Activated naive CD8-positive, alpha-beta T cell (primary cell): ENCODE results near the gene JCAD.

ENCODE experiments used
- H3K27ac Mint-ChIP-seq: one replicate; pipeline ENCODE4 v1.8.0; 2021; ENCODE audit warnings: mixed read lengths
- H3K27me3 Mint-ChIP-seq: one replicate; pipeline ENCODE4 v1.8.0; 2021; ENCODE audit warnings: mixed read lengths
- H3K36me3 Mint-ChIP-seq: one replicate; pipeline ENCODE4 v1.8.0; 2021; ENCODE audit warnings: mixed read lengths
- H3K4me1 Mint-ChIP-seq: one replicate; pipeline ENCODE4 v1.8.0; 2021; ENCODE audit warnings: low read depth, mixed read lengths
- H3K4me3 Mint-ChIP-seq: one replicate; pipeline ENCODE4 v1.8.0; 2021; ENCODE audit warnings: mild to moderate bottlenecking, mixed read lengths
- H3K9me3 Mint-ChIP-seq: one replicate; pipeline ENCODE4 v1.8.0; 2021; ENCODE audit warnings: low read depth, mixed read lengths

The JCAD gene

GRCh38 chr10:29977171-29977570 lies 82.2 kb downstream of the JCAD start:
- H3K27ac Mint-ChIP-seq, result no peak overlapping the region
- peaks cover 5% of the 10 kb centered on the region for H3K27me3 Mint-ChIP-seq
- no peaks in the 10 kb centered on the region for H3K36me3 Mint-ChIP-seq
- H3K9me3 Mint-ChIP-seq, result peaks cover 4% of the 10 kb centered on the region
- H3K4me3 Mint-ChIP-seq, result no peak overlapping the region
- no peaks in the 10 kb centered on the region for H3K4me1 Mint-ChIP-seq

DNA sequence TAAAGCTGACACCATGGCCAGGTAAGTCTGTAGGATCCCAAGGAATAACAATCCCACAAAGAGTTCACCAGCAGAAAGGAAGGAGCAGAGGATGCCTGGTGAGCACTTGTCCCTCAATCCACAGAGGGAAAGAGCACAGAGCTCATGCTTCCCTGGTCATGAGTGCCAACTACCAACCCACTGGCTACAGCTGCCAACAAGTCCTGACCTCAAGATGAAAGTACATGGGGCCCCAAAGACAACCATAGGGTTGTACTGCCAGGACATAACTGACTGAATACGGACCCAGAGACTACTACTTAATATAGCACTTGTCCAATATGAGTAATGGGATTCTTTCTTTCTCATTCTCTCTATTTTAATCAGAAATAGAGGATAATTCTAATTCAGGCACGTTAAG lies 83.3 kb downstream of the JCAD start:
- Mint-ChIP-seq H3K27ac (no peak overlapping the region), H3K4me1 (no peaks in the 10 kb centered on the region), H3K4me3 (no peak overlapping the region), H3K27me3 (peaks cover 7% of the 10 kb centered on the region), H3K36me3 (no peaks in the 10 kb centered on the region), H3K9me3 (peaks cover 3% of the 10 kb centered on the region)

DNA sequence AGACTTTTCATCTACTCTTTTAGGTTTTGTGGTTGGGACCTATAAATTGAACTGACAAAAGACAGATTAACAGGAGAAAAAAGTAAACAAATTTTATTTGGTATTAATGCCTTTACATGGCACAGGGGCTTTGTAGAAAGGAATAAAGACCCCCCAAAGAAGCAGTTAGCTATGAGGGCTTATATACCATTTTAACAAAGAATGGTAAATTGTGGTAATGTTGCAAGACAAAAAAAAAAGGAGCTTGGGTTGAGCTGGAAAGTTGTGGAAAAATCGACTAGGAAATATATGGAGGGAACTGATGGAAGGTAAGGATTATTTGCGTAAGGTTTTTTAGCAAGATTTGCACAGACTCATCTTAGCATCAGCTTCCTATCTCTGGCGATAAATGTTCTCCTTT lies 84.6 kb downstream of the JCAD start:
- H3K4me1 Mint-ChIP-seq, result no peaks in the 10 kb centered on the region
- peaks cover 9% of the 10 kb centered on the region for H3K27me3 Mint-ChIP-seq
- H3K36me3 Mint-ChIP-seq, result no peaks in the 10 kb centered on the region
- no peak overlapping the region for H3K27ac Mint-ChIP-seq
- peaks cover 3% of the 10 kb centered on the region for H3K9me3 Mint-ChIP-seq
- no peak overlapping the region for H3K4me3 Mint-ChIP-seq

DNA sequence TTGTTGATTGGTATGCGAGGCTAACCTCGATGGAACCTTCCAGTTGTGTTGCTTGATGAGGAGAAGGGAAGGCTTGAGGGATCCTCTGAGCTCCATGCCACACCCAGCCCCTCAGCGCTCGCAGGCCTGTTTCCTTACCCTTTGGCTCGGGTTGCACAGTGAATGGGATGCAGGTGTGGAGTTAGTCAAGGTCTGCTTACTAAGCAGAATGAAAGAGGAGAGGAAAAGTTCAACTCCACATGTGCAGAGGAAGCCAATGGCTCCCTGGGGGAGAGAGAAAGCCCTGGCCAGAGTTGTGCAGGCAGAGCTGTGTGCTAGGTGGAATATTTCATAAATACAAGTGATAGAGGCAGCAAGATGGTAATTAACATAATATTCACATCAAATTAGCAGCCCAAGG lies 85.5 kb downstream of the JCAD start:
- no peak overlapping the region for H3K27ac Mint-ChIP-seq
- no peak overlapping the region for H3K4me3 Mint-ChIP-seq
- no peaks in the 10 kb centered on the region for H3K36me3 Mint-ChIP-seq
- peaks cover 9% of the 10 kb centered on the region for H3K27me3 Mint-ChIP-seq
- peaks cover 3% of the 10 kb centered on the region for H3K9me3 Mint-ChIP-seq
- no peaks in the 10 kb centered on the region for H3K4me1 Mint-ChIP-seq

DNA sequence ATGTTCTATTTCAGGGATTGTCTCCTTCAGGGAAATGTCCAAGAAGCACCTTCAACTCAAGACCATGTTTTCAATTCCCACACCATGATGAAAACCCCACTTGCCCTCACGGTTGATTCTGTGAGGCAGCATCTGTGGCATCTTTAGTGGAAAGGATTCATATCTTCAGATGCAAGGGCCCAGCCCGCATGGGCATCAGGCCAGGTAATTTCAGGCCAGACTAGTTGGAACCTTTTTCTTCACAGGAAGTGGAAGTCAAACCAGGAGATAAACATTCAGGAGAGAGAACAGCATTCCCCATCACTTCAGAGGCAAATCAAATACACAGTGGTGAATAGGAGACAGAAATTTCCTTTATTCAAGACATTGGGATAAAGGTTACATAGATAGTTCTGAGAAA lies 88.8 kb downstream of the JCAD start:
- H3K27ac Mint-ChIP-seq, result no peak overlapping the region
- H3K36me3 Mint-ChIP-seq, result no peaks in the 10 kb centered on the region
- H3K9me3 Mint-ChIP-seq, result peaks cover 3% of the 10 kb centered on the region
- H3K4me1 Mint-ChIP-seq, result no peaks in the 10 kb centered on the region
- H3K27me3 Mint-ChIP-seq, result peaks cover 4% of the 10 kb centered on the region
- H3K4me3 Mint-ChIP-seq, result no peak overlapping the region

DNA sequence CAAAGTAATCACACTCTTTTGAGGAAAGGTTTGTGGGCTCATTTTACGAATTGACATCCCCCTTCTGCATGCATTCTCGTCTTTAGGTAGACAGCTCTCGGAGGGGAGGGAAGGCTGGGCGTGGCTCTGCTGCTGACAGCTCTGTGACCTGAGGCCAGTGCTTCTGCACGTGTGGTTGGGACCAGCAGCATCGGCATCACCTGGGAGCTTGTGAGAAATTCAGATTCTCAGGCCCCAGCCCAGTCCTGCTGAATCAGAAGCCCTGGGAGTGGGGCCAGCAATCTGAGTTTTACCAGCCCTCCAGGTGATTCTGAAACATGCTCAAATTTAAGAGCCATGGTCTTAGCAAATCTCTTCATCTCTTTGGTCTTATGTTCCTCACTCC lies 89.4 kb downstream of the JCAD start:
- Mint-ChIP-seq H3K4me1 (no peaks in the 10 kb centered on the region), H3K4me3 (no peak overlapping the region), H3K27ac (no peak overlapping the region), H3K27me3 (peaks cover 4% of the 10 kb centered on the region), H3K9me3 (peaks cover 2% of the 10 kb centered on the region), H3K36me3 (no peaks in the 10 kb centered on the region)

DNA sequence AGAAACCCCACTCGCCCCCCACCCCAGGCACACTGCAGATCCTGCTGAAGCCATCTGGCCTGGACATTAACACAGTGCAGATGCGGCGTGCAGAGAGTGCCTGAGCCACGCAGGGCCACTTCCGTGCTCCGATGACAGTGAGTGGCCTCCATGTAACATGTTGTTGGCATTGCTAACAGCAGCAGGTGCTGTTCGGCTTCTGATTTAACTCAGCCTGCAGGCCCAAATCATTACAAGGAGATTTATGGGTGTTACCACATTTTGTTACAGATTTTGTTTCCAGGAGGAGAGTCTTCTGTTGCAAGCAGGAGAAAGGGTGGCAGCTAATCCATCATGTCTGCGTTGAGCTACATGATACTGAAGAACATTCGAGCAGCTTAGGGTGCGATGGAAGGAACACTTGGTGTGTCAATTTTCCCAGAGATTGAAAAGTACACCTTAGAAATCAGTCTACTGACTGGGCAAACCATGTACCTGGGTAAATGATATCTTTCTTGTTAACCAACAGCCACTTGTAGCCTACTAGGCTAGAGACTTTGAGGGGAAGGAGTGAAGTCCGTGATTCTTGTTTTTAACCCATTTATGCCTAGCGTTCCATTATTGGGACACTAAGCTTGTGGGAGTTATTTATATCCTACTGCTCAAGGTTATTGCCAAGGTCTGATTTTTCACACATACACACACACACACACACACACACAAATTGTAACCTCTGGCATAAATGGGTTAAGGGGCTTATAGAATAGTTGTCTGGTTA lies 90.0 kb downstream of the JCAD start:
- H3K9me3 Mint-ChIP-seq, result no peaks in the 10 kb centered on the region
- H3K36me3 Mint-ChIP-seq, result no peaks in the 10 kb centered on the region
- no peaks in the 10 kb centered on the region for H3K4me1 Mint-ChIP-seq
- no peak overlapping the region for H3K27ac Mint-ChIP-seq
- peaks cover 4% of the 10 kb centered on the region for H3K27me3 Mint-ChIP-seq
- no peak overlapping the region for H3K4me3 Mint-ChIP-seq

DNA sequence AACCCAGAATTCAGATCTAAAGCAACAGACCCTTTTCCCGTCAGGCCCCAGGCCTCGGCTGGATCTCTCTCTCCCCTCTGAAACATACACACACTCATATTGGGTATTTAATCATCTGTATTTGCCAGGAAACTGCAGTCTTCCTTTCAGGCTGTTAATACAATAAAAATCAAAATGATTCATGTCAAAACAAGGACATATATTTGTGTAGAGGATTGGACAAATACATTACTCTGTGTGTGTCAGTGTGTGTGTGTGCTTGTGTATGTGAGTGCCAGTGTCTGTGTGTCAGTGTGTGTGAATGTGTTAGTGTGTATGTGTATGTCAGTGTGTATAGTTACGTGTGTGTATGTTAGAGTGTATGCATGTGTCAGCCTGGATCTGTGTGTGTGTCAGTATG lies 90.8 kb downstream of the JCAD start:
- peaks cover 4% of the 10 kb centered on the region for H3K27me3 Mint-ChIP-seq
- no peak overlapping the region for H3K27ac Mint-ChIP-seq
- H3K9me3 Mint-ChIP-seq, result no peaks in the 10 kb centered on the region
- no peaks in the 10 kb centered on the region for H3K36me3 Mint-ChIP-seq
- H3K4me3 Mint-ChIP-seq, result no peak overlapping the region
- no peaks in the 10 kb centered on the region for H3K4me1 Mint-ChIP-seq

DNA sequence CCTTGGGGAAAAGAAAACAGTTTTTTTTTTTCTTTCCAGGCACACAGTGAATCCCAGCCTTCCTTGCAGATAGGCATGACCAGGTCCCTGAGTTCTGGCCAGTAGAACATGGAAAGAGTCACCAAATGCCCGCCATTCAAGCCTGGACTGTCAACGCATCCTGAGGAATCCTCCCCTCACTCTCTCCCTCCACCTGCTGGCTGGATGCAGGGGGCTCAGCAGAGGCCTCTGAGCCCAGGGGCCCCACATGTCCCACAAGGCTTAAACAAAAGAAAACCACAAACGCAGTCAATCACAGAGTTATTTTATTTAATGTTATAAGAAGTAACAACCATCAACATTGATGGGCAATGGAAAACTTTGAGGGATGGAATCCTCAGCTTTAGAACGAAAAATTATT lies 93.1 kb downstream of the JCAD start:
- Mint-ChIP-seq H3K4me1 (no peaks in the 10 kb centered on the region), H3K27ac (no peak overlapping the region), H3K9me3 (no peaks in the 10 kb centered on the region)

More for the DNA sequence above, 93.1 kb downstream of the JCAD start:
- Mint-ChIP-seq H3K36me3 (no peaks in the 10 kb centered on the region), H3K27me3 (peaks cover 3% of the 10 kb centered on the region), H3K4me3 (no peak overlapping the region)
